ENCODE data around the gene TMEM247.

DNA sequence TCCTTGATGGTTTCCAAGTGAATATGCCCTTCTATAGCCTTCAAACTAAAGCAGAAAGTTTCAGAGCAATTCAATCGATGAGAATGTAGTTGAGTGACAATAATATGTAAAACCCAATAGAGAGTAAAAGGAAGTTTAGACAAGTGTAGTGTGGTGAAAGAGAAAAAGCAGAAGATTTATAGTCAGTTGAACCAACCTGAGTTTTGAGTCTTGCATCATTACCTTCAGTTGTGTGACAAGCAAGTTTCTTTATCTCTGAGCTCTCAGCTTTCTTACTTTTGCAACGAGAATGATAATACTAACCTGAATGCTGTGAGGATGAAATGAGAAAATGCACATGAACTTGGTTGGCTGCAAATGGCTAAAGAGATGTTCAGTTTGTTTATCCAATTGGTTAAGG, 40.6 kb upstream of the TMEM247 start:
- TF ChIP-seq POLR2A (IDR thresholded peaks at IDR 0.05) (no peak), POLR2AphosphoS5 (IDR thresholded peaks at IDR 0.05) (no peak)
- TF ChIP-seq, protein P1, sequence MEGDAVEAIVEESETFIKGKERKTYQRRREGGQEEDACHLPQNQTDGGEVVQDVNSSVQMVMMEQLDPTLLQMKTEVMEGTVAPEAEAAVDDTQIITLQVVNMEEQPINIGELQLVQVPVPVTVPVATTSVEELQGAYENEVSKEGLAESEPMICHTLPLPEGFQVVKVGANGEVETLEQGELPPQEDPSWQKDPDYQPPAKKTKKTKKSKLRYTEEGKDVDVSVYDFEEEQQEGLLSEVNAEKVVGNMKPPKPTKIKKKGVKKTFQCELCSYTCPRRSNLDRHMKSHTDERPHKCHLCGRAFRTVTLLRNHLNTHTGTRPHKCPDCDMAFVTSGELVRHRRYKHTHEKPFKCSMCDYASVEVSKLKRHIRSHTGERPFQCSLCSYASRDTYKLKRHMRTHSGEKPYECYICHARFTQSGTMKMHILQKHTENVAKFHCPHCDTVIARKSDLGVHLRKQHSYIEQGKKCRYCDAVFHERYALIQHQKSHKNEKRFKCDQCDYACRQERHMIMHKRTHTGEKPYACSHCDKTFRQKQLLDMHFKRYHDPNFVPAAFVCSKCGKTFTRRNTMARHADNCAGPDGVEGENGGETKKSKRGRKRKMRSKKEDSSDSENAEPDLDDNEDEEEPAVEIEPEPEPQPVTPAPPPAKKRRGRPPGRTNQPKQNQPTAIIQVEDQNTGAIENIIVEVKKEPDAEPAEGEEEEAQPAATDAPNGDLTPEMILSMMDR (IDR thresholded peaks at IDR 0.05) = no peak

All from suprapubic skin (tissue), 4 donors.